GM12878 (cell line): Measurements from ENCODE around the gene PDCD5.

Experiments used
- CBX5 ChIP-seq: sonication (generic); IDR thresholded peaks from 2 replicates; pipeline ENCODE4 v1.6.1; 2016; ENCODE audit warnings: low read depth, moderate library complexity, mild to moderate bottlenecking, inconsistent platforms
- CHD2 ChIP-seq: IDR thresholded peaks from 2 replicates; pipeline ENCODE4 v1.6.1; 2011; ENCODE audit warnings: low read depth, low read length, improper control_type of control experiment, borderline replicate concordance
- EP300 ChIP-seq, 2 experiments: fragments of 150-350 bp in 1 of 2; IDR thresholded peaks; 2 replicates each; pipeline ENCODE4 v1.6.1; 2011 to 2012; ENCODE audit warnings: low read depth in 2 of 2, low read length in 2 of 2, borderline replicate concordance in 1 of 2, improper control_type of control experiment in 1 of 2, inconsistent platforms in 1 of 2; ENCODE audit not compliant: control insufficient read depth in 1 of 2
- FOS ChIP-seq: IDR thresholded peaks from 3 replicates; pipeline ENCODE4 v1.6.1; 2011; ENCODE audit warnings: borderline replicate concordance; ENCODE audit not compliant: insufficient read length; ENCODE audit errors: extremely low read depth
- POLR2AphosphoS5 ChIP-seq: IDR thresholded peaks from 2 replicates; pipeline ENCODE4 v1.6.1; 2011; ENCODE audit warnings: mild to moderate bottlenecking, low read length, inconsistent platforms
- TF ChIP-seq, protein P1 (sequence below), 3 experiments: IDR thresholded peaks in 2 of 3; conservative IDR thresholded peaks in 1 of 3; 2 replicates each; pipeline ENCODE4 v1.5.1; 2011; ENCODE audit warnings: low read depth in 3 of 3, low read length in 3 of 3, mild to moderate bottlenecking in 3 of 3, control low read depth in 2 of 3, moderate library complexity in 2 of 3, inconsistent platforms in 1 of 3, mixed read lengths in 1 of 3; ENCODE audit not compliant: control insufficient read depth in 2 of 3, insufficient read depth in 1 of 3; ENCODE audit errors: extremely low read depth in 1 of 3

DNA sequence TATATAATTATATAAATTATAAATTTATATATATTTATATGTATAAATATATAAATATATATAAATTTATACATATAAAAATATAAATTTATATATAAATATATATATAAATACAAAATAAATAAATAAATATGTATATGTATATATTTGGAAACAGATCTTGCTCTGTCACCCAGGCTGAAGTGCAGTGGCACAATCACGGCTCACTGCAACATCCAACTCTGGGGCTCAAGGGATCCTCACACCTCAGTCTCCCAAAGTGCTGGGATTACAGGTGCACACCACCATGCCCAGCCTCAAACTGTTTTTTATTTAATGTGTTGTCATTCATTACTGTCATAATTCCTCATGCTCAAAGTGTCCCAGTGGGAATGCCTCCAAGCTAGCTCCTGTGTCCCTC is 25.2 kb upstream of the PDCD5 start:
- TF ChIP-seq CBX5 (no peak), CHD2 (no peak), EP300 (IDR thresholded peaks at IDR 0.05; ENCODE audit: borderline replicate concordance in 1 of 2, control insufficient read depth in 1 of 2, low read depth in 2 of 2, low read length in 2 of 2) (no peak), FOS (no peak), POLR2AphosphoS5 (no peak)
- TF ChIP-seq, protein P1, sequence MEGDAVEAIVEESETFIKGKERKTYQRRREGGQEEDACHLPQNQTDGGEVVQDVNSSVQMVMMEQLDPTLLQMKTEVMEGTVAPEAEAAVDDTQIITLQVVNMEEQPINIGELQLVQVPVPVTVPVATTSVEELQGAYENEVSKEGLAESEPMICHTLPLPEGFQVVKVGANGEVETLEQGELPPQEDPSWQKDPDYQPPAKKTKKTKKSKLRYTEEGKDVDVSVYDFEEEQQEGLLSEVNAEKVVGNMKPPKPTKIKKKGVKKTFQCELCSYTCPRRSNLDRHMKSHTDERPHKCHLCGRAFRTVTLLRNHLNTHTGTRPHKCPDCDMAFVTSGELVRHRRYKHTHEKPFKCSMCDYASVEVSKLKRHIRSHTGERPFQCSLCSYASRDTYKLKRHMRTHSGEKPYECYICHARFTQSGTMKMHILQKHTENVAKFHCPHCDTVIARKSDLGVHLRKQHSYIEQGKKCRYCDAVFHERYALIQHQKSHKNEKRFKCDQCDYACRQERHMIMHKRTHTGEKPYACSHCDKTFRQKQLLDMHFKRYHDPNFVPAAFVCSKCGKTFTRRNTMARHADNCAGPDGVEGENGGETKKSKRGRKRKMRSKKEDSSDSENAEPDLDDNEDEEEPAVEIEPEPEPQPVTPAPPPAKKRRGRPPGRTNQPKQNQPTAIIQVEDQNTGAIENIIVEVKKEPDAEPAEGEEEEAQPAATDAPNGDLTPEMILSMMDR (IDR thresholded peaks at IDR 0.05 in 2 of 3, conservative IDR thresholded peaks at IDR 0.05 in 1 of 3; ENCODE audit: control insufficient read depth in 2 of 3, extremely low read depth in 1 of 3, insufficient read depth in 1 of 3, low read depth in 3 of 3, low read length in 3 of 3) = no peak
